Stimulated activated CD4-positive, alpha-beta T cell treated with anti-CD3 and anti-CD28 coated beads, Interleukin-15, amount 100 ng/mL, for 48 hours (primary cell): ENCODE results near the gene OR5T1.

Source experiments
- DNase-seq, 2 donors: peaks; one replicate each; pipeline ENCODE4 v3.0.0-alpha.2; 2020; ENCODE audit warnings: low read depth in 2 of 2

The OR5T1 gene

GRCh38 chr11:56273854-56274253, at the start of gene OR5T1:
Gene OR5T1 (plus strand): TSS chr11:56274154. CDS start chr11:56275639, 1,485 bp downstream.
- DNase-seq, result no peak

DNA sequence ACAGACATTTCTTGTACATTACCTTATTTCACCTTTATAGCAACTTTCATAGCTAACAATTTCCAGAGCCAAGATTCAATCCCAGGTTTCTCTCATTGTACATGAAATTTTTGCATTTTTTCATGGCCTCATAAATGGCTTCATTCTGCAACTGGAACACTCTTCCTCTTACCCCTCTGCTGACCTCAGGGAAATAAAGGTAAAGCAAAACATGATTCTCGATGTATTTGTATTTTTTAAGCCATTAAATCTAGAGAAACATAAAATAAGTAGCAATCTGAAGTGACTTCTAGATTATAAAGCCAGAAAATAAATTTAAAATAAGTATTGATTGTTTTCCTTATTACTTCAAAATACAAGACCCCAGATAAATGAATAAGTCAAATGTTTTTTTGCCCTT, 39.8 kb upstream of the OR5T1 start, which contains the start of gene OR5T2:
TSS of gene OR5T2 (minus strand) at position 101 of the 400 bp plus-strand sequence. CDS start 1,193 bp downstream, outside the sequence.
- DNase-seq, result no peak

DNA sequence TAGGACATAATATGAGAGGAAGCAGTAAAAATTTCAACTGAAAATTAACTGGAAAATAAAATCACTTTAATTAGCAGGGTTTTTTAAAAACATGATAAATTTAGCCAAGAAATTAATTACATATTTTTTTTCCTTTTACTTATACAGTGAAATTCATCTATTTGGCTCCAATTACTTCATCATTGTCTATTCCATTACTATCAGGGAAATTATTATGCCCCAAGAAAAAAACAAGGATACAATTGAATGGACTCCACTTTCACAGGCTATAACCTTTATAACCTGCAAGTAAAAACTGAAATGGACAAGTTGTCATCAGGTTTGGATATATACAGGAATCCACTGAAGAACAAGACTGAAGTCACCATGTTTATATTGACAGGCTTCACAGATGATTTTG, 22.0 kb upstream of the OR5T1 start, which contains the start of gene OR5T3:
TSS of gene OR5T3 (plus strand) at position 301 of the 400 bp plus-strand sequence. CDS start at position 301, 0 bp downstream.
- no peak for DNase-seq

- no peak for DNase-seq
These were observed 2.9 kb upstream of the OR5T1 start for GRCh38 chr11:56271092-56271491.

DNA sequence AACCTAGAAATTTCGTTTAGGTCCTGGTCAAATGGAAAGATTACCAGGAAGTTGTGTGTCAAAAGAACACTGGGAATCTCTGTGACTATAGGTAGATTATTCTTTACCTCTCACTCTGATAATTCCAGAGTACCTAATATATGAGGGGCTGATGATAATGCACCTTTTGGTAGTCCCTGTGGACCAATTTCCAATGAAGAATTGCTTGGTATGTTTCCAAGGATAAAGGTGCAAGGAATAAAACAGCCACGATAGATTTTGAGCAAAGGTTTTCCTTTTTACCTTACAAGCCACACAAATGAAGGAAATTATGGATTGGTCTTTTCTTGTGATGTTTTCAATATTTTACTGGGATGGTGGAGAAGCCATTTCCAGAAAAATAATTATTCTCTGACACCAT, 18.2 kb downstream of the OR5T1 start, which contains the start of gene OR8H1:
TSS of gene OR8H1 (minus strand) at position 101 of the 400 bp plus-strand sequence. CDS start 1,192 bp downstream, outside the sequence.
- DNase-seq, result no peak

DNA sequence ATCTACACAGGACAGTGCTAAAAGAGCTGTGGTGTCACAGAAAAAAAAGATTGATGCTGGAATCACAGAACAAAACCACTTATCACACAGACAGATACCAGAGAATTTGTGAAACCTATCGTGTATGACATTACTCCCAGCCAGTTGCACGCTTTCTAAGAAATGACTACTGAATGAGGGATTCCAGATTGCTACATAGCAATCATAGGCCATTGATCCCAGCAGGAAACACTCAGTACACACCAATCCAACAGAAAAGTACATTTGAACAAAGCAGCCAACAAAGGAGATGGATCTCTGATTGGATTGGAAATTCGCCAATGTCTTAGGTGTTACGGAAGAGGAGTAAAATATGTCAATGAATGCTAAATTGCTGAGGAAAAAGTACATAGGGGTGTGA, 22.9 kb downstream of the OR5T1 start:
- DNase-seq, result no peak

GRCh38 chr11:56307836-56308235, 33.9 kb downstream of the OR5T1 start:
- DNase-seq, result no peak

- no peak for DNase-seq
These were observed 40.9 kb downstream of the OR5T1 start, which contains the start of gene OR8K3 for GRCh38 chr11:56314844-56315243. Gene OR8K3 (plus strand): TSS chr11:56315144. CDS start chr11:56318307, 3,163 bp downstream.
